ENCODE data around the gene RHEX.
"Not testable (repeated sequence)": the region's sequence is repeated elsewhere in the genome, so short reads cannot be mapped to it uniquely, and the experiment has no call there.

RHEX gene, protein sequence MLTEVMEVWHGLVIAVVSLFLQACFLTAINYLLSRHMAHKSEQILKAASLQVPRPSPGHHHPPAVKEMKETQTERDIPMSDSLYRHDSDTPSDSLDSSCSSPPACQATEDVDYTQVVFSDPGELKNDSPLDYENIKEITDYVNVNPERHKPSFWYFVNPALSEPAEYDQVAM

DNA sequence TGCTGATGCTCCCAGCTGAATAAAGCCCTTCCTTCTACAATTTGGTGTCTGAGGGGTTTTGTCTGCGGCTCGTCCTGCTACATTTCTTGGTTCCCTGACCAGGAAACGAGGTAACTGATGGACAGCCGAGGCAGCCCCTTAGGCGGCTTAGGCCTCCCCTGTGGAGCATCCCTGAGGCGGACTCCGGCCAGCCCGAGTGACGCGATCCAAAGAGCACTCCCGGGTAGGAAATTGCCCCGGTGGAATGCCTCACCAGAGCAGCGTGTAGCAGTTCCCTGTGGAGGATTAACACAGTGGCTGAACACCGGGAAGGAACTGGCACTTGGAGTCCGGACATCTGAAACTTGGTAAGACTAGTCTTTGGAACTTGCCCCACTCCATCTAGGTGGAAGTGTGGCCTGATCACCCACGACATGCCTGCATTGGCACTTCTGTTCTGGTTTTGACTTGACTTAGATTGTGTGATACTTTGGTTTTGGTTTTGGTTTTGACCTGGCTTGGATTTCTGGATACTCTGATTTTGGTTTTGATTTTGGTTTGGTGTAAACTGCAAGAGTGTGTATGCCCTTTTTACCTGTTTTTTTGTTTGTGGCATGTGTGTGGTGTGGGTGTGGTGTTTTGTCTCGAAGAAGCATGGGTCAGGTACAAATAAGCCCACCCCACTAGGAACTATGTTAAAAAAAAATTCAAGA is at the start of gene RHEX:
Gene RHEX, plus strand, starts transcription at position 255 of the 692 bp plus-strand sequence. CDS start 44,656 bp downstream, outside the sequence.
- not testable (repeated sequence) for DNase-seq (ENCODE audit: low read depth, low spot score)

DNA sequence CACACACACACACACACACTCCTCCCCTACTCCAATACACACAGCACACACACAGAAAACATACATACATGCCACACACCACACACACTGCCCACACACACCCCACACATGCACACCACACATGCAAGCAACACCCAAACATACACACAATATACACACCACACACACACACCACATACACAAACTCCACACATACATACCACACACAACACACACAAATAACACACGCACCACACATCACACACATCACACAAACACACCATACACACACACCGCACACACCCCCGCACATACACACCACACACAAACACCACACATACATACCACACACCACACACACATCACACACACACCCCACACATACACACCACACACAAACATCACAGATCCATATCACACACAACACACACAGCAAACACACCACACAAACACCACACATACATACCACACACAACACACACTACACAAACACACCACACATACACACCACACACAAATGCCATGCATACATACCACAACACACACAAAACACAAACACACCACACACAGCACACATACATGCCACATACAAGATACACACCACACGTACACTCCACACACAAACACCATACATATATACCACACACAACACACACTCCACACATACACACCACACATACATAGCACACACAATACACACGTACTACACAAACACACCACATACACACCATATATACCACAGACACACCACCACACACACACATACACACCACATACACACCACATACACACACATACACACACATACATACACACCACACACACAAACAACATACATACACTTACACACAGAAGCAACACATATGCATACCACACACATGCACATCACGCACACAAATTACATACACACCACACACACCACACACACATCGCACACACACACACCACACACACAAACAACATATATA is 48.8 kb upstream of the RHEX start:
- no peak for DNase-seq (ENCODE audit: low read depth, low spot score)

DNA sequence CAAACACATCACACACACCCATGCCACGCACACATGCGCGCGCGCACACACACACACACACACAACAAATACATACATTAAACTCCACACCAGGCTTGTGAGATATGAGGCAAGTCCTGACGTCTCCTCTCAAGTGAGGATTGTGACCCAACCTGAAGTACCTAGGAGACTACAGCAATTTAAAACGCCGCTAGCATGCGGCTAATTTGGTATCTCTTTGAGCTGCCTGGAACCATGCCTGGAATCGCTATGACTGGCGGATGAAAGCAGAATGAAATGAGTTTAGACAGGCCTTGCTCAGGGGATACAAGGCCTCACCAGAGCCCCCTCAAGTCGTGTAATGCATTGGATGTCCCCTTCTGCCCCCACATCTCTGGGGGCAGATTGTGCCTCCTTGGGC is 48.1 kb upstream of the RHEX start:
- DNase-seq (ENCODE audit: low read depth, low spot score) = no peak

DNA sequence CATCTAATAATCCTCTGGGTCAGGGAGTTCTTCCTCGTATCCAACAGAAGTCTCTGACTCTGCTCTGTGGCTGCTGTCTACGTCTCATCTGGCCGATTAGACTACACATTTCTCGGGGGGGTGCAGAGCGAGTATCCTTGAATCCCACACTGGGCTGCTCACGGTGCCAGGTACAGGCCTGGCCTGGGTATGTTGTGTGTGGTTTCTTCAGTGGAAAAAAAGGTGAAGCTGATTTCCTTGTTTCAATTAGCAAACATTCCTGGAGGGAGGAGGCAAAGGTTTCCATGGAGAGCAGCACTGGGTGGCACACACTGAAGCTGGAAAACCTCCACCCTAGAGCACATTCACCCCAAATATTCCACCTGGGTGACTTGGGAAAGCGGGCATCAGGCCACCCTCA is 47.7 kb upstream of the RHEX start:
- no peak for DNase-seq (ENCODE audit: low read depth, low spot score)

DNA sequence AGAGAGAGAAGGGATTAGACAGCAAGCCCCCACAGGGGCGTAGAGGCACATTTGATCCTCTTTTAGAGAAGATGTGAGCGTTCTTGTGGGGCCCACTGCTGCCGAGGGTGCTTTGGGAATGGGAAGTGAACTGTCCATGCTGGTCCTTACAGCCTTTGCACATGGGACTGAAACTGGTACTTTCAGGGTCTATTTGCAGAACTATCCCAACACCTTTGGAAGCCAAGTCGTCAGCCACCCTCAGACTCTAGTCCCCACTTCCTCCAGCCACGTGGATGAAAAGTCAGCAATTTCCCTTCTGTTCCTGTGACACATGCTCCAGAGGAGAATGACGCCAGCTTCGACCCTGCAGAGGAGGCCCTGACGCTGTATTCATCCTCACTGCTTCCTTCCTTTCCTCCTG is 47.2 kb upstream of the RHEX start:
- no peak for DNase-seq (ENCODE audit: low read depth, low spot score)

DNA sequence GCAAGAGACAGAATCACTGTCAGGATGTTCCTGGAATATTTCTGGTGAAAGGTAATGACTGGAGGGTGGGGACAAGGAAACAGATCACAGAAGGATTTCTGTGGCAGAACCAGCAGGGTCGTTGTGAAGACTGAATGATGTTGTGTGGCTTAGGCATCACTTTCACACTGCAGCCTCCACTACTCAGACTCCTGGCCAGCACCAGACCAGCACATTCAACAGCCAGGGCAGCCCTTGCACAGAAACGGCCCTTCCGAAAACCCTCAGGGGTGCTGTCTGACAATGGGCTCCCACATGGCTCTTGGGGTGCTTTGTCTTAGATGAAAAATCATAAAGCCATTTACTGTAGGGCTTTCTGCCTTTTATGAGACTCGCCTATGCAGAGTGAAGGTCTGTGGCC is 46.0 kb upstream of the RHEX start:
- no peak for DNase-seq (ENCODE audit: low read depth, low spot score)

DNA sequence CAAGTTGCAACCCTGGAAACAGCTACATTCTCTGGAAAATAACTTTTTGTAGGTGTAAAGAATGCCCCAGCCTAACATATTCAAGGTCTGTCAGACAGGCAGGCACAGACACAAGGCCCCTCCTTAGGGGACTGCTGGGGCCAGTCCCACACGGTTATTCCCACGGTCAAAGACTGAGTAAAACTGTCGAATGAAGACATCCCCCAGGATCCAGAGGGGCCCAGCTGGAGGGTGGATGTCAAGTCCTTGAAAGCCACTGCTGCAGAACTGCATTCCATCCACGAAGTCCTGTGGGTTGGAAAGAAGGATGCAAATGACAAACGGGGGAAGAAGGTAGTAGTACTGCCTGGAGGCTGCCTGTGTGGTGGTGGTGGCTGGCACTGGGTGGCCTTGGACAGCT is 42.9 kb upstream of the RHEX start:
- DNase-seq (ENCODE audit: low read depth, low spot score) = no peak

DNA sequence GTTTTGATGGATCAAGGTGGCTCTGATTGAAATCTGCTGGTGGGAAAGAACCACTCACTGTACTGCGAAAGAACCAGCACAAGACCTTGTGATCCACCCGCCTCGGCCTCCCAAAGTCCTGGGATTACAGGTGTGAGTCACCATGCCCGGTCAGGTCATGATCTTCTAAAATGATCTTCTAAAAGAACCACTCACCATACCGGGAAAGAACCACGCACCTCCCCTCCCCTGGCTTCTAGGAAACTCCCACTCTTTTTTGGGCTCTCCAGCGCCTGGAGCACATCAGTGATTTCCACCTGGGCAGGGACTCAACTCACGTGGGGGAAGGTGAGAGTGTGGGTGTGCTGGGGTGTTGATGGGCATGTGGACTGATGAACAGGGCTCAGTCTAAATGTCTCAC is 41.9 kb upstream of the RHEX start:
- no peak for DNase-seq (ENCODE audit: low read depth, low spot score)

DNA sequence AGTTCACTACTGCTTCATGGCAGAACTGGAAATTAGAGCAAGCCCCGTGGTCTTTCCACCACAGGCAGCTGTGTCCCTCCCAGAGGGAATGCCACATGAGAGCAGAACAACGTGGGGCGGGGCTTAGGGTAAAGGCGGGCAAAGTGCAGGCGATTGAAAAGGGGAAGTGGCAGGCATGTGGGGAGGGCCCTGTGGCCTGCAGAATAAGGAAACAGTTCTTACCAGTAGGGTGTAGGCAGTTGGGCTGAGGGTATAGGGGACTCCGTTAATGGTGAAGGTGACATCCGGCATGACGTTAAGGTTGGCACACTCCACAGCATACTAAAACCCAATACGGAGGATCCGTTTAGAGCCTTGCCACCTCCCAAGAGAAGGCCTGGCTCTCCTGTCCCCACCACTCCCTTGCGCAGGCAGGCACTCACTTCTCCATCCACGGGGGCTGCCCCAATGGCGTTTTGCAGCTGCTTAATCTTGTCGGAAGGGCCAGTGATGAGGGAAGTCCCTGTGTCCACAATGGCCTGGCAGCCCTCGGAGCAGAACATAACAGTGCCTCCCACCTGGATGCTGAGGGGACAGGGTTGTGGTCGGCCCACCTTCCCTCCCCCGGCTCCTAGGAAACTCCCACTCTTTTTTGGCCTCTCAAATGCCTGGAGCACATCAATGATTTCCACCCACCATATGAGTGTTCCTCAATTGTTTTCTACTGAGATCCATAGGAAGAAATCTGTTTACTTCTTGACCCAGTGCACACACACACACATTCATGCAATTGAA is 40.7 kb upstream of the RHEX start:
- DNase-seq (ENCODE audit: low read depth, low spot score) = no peak

DNA sequence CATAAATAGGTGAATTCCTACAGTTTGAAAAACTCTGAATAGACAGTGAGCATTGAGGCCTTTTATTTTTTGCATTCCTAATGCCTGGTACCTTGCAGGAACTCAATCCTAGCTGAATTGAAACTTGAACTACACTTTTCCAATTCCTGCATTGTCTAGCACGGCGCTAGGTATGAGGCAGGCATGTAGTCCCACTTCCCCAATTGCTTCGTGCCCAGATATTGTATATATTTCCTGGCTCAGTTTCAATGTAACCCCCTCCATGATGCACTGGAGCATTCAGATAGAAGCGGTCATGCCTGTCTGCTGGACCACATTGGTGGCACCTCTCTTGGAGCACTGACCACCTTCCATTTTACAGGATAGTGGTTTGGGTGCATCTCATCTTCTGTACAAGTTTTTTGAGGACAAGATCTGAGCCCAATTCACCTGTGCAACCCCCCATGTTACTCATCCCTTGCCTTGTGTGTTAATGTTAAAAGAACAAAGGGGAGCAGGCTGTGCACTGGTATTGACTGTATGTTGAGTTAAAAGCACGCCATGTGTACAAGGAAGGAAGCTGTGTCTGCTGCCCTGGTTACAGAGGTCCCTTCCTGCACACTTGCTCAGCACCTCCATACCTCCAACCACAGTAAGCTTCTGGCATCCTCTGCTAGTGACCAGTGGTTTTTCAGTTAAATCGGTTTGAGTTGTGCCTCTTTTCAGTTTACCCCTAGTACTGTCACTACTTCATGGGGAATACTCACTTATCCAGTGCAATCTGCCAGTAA is 39.8 kb upstream of the RHEX start:
- DNase-seq (ENCODE audit: low read depth, low spot score) = no peak

DNA sequence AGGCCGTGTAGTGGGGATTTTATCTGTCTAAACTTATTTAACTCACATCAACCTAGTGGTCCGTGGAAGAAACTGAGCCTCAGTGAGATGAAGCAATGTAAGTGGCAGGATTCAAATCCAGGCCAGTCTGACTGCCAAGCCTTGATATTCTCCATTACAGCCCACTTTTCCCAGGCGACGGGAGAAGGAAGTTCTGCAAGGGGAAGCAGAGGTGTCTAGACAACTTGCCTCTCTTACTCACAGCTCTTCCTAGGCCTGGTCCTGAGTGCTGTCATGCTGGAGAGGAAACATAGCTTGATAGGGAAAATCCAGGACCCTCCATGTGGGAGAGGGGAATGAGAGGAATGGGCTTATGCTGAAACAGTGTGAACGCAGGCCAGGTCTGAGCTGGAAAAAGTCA is 38.4 kb upstream of the RHEX start:
- no peak for DNase-seq (ENCODE audit: low read depth, low spot score)

DNA sequence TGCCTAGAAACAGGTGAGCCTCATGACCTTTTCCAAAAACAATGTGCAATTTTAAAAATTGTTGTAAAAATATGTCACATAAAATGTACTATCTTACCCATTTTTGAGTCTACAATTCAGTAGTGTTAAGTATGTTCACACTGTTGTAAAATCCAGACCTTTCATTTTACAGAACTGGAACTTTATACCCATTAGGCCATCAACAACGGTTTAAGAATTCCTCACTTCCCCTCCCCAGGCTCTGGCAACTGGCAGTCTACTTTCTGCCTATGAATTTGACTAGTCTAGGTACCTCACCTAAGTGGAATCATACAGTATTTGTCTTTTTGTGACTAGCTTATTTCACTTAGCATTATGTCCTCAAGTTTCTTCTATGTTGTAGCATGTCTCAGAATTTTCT is 37.9 kb upstream of the RHEX start:
- no peak for DNase-seq (ENCODE audit: low read depth, low spot score)

DNA sequence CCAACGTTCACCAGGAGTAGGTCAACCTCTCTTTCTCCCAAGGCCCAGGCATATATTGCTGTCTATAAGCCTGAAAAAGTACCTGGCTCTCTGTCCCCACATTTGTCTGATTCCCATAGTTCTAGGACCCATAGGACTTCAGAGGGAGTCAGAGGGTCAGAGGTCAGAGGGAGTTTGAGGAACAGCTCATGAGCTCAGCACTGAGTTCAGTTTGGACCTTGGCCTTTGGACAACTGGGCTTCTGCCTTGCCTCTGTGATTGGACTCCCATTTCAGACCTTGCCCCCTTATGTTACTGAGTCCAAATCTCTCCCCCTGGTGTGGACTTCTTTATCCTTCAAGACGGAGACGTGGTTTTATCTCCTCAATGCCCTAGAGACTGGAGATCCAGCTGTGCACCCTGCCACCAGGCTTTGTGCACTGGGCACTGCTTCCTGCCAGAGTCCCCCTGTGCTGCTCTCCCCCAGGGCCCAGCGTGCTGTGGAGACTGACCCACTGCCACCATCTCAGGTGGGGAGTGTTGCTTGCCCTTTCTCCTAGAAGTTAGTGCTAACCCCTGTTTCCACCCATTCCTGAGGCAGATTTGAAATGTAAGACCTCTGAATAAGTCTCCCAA is 32.5 kb upstream of the RHEX start:
- DNase-seq (ENCODE audit: low read depth, low spot score) = no peak

DNA sequence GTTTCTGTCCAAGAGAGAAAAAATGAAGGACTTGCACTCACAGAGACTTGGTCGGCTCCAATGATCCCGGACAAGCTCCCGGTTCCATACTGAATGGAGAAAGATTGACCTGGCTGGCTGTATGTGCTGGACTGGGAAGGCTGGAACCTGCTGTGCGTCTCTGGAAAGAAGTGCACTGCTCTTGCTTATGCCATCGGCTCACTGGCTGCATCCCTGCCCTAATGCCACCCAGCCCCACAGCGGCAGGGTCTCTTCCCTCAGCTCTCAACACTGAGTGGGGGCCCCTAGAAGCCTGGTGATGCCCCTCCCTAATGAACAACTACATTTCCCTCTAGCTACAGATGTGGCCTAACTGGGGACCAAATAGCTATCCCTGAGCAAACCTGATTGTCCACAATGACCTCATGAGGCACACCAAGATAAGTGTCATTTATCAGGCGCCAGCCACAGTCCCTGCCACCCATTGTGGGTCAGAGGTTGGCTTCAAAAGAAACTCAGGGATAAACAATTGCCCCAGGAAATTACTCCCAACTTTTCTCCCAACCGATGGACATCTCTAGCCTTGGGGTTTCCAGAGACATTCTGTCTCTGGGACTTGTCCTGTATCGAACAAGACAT is 31.9 kb upstream of the RHEX start:
- no peak for DNase-seq (ENCODE audit: low read depth, low spot score)

DNA sequence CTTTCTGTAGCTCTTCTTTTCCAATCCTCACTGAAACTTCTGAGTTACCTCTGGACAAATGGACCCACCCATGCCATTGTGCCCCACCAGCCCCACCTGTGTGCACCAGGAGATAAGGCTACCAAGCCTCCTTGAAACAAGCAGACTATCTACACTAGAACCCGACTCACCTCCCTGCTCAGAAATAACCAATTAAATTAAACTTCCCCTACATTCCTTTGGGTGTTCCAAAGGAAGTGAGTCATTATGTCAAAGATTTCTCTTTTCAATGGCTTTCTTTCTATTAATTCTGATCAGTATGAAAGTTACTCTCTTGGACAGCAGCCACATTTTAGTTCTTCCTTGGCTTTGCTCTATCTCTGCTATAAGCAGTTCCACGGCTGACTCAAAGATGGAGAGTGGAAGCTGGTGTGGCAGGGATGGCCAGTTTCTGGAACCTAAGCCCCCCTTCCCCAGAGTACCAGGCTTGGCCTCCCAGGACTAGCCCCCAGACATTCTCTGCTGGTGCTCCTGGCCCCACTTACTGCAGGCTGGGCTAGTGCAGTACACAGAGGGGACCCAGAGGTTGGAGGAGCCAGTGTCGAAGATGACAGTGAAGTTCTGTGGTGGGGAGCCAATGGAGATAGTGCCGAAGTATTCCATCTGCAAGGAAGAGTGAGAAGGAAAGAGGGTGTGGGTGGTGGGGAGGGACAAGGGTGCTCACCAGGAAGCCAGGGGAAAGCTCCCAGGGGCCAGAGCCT is 31.2 kb upstream of the RHEX start:
- DNase-seq (ENCODE audit: low read depth, low spot score) = no peak

DNA sequence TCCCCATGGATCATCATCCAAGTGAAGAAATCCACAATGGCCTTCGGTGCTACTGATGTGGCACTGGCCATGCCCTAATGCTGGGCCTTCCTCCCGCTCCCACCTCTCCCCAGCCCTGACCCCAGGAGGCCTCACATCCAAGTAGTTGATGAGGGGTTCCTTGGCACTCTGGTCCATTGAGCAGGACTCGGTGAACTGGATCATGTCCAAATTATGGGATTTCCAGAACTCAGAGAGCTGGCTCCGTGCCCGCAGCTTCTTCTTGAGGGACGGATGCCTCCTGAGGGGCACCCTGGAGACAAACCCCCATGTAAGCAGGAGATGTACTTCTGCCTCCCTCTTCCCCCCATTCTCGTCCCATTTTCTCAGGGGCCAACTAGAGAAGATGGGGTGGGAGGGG is 30.2 kb upstream of the RHEX start:
- DNase-seq (ENCODE audit: low read depth, low spot score) = no peak

DNA sequence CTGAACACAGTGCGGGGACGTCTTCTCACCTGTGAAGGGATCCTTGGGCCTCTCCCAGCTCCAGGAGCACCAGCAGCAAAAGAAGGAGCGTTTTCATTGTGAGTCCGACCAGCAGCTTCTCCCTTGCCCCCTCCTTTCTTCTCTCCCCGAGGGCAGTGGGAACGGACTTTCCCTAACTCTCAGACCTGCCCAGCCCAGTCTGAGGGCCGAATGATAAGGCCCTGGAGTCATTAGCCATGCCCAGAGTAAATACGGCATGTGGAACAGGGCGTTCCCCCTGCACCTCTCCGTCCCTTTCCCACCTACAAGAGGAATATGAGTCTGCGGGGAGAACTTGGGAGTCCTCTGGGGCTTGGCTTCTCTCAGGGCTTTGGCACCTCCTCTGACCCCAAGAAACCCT is 29.3 kb upstream of the RHEX start, which contains the start of gene CTSE:
Gene CTSE, minus strand, starts transcription at position 201 of the 400 bp plus-strand sequence. Its CDS starts 104 bp downstream, at position 97.
- DNase-seq (ENCODE audit: low read depth, low spot score) = no peak

DNA sequence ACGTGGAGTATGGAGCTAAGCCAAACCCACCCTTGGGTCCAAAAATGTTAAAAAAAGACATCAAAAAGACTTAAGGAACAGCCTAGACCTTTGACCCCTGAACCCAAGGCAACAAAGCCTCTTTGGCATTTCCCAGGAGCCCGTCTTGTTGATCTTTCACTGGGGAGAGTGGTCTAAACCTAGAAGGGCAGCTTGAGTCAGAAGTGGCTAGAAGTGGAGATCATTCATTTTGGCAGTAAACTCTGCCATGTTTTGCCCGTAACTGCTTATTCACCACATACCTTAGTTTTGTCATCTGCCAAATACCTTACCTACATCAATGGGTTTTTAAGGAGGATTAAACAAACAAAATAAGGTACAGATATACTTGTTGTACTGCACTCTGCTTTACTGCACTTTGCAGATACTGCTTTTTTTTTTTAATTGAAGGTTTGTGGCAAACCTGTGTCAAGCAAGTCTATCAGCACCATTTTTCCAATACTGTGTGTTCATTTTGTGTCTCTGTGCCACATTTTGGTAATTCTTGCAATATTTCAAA is 27.6 kb upstream of the RHEX start:
- no peak for DNase-seq (ENCODE audit: low read depth, low spot score)

DNA sequence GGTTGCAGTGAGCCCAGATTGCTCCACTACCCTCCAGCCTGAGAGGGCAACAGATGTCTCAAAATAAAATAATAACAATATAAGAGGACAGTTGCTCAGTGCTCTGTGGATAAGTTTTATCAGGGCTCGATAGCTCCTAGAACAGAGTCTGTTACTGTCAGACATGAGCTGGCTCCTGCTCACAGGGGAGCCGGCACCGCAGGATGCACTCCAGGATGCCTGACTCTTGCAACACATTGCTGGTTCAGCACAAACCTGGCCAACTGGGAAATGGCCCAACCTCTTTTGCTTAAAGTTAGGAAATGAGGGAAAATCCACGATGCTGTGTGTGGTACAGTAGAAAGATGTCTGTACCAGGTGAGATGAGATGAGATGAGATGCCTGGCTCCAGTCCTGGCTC is 23.5 kb upstream of the RHEX start:
- DNase-seq (ENCODE audit: low read depth, low spot score) = no peak
